Thymus (tissue), 11 donors: ENCODE data around the gene MAP1A. TPM values are rescaled to one million over a fixed set of nuclear protein-coding genes. Genes with fewer than 3 reads are reported as not detected.
A peak's percentile ranks its signal among the peaks of the same experiment; 100 is the strongest.

Source experiments
- DNase-seq, 9 donors: peaks; one replicate each; pipeline ENCODE4 v3.0.0-alpha.2; 2013; ENCODE audit warnings: low spot score in 9 of 9, low read depth in 6 of 9, missing footprints in 1 of 9
- H3K27ac ChIP-seq, 2 donors: one replicate each; pipeline ENCODE4 v1.5.1; 2013; ENCODE audit warnings: control low read depth in 1 of 2, low read depth in 1 of 2, low read length in 1 of 2, mild to moderate bottlenecking in 1 of 2, moderate library complexity in 1 of 2
- H3K27me3 ChIP-seq, 2 donors: one replicate each; pipeline ENCODE4 v1.5.1; 2013; ENCODE audit warnings: low read length in 1 of 2; ENCODE audit not compliant: control insufficient read depth in 2 of 2, insufficient read depth in 1 of 2
- H3K36me3 ChIP-seq, 2 donors: one replicate each; pipeline ENCODE4 v1.5.1; 2013; ENCODE audit warnings: low read length in 1 of 2, mild to moderate bottlenecking in 1 of 2, moderate library complexity in 1 of 2; ENCODE audit not compliant: control insufficient read depth in 2 of 2, insufficient read depth in 2 of 2
- H3K4me1 ChIP-seq, 2 donors: one replicate each; pipeline ENCODE4 v1.5.1; 2013; ENCODE audit warnings: low read length in 2 of 2; ENCODE audit not compliant: control insufficient read depth in 2 of 2, insufficient read depth in 2 of 2
- H3K4me3 ChIP-seq, 2 donors: one replicate each; pipeline ENCODE4 v1.5.1; 2013; ENCODE audit warnings: low read length in 2 of 2, control low read depth in 1 of 2, mild to moderate bottlenecking in 1 of 2
- H3K9me3 ChIP-seq, 2 donors: one replicate each; pipeline ENCODE4 v1.5.1; 2013; ENCODE audit warnings: low read length in 1 of 2, mild to moderate bottlenecking in 1 of 2; ENCODE audit not compliant: control insufficient read depth in 2 of 2, insufficient read depth in 1 of 2
- WGBS: extraction: QIAGEN DNeasy Blood & Tissue Kit; methylation state at CpG from one replicate; pipeline ENCODE4 v1.1.7; 2013; 5-methylcytosine and 5-hydroxymethylcytosine counted together
- polyA plus RNA-seq: library from polyadenylated mRNA; stranded (reverse); fragments of 200-250 nt; gene quantifications from one replicate; pipeline ENCODE4 v1.2.3, GENCODE V29; 2013
- total RNA-seq: library from RNA; stranded (reverse); fragments of 120-200 nt; gene quantifications from one replicate; pipeline ENCODE4 v1.2.4, GENCODE V29; 2013
- donor health status: healthy.

The MAP1A gene
- total and polyA plus RNA-seq, 2 donors = 3.6 to 12.7 TPM

- H3K9me3 ChIP-seq = no peaks in the 10 kb centered on the region
- H3K4me1 ChIP-seq = peaks cover 23 to 47% of the 10 kb centered on the region in 2 donors
- H3K36me3 ChIP-seq = no peaks in the 10 kb centered on the region
- peak overlapping the region; percentile 3 to 95 for H3K27ac ChIP-seq
- H3K27me3 ChIP-seq = no peaks in the 10 kb centered on the region
- no peak overlapping the region for H3K4me3 ChIP-seq
- 86% methylated on average over 9 of the region's 9 CpGs for WGBS
- no peak for DNase-seq
Measured at GRCh38 chr15:43508991-43509659, 8.3 kb upstream of the MAP1A start.

DNA sequence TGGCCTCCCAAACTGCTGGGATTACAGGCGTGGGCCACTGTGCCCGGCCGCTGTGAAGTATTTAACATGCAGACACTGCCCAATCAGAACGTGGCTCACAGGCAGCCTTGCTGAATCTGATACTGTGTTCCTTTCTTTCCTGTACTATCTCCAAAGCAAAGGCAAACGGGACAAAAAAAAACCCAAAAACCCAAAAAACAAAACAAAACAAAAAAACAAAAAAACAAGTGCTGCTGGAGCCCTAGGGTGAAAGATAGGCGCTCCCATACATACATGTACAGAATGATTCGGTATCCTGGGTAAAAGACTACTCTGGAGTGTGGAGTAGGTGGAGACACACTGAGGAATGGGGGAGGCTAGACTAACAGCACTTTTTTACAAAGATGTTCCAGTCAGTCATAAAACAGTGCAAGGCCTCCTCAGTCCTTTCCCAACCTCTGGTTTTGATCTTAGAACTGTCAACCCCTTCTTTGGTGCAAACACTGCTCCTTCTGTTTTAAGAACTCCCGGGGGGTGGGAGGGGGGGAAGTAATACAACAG is 7.7 kb upstream of the MAP1A start:
- Histone ChIP-seq H3K4me1 (peaks cover 27 to 52% of the 10 kb centered on the region in 2 donors), H3K27ac (peak overlapping the region; percentile 58 to 95), H3K36me3 (no peaks in the 10 kb centered on the region), H3K27me3 (no peaks in the 10 kb centered on the region), H3K4me3 (peak overlapping the region; percentile 63 to 74), H3K9me3 (no peaks in the 10 kb centered on the region)
- WGBS = 68% methylated on average over 8 of the region's 8 CpGs
- DNase-seq = no peak

DNA sequence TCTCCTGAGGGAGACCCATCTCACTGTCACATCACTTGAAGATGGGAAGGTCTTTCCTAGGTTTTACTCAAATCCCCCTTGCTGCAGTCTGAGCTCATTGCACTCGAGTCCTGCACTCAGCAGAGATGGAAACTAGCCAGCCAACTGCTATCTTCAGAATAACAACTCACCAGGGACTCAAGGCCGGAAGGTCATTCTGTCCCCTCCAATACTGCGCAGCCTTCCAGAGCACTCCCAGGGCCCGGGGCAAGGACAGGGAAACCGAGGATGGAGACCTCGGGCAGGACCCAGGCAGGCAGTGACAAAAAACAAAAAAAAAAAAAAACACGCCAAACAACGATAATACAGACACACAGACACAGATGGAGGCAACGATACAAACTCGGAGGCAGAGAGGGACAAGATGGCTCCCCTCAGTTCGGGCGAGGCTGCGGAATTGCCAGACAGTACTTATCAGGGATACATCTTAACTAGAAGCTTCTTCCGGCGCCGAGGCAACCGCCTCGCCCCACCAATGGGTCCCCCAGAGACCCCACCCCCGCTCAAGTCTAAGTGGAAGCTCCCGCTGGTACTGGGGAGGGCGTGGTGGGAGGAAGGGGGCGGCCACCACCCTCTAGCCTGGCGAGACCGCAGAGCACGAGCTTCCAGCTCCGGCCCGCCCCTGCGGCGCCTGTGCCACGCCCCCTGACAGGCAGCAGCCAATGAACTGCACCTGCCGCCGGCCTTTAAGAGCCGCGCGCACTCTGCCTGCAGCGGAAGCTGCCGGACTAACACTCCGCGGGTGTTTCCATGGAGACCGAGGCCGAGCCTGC is 7.0 kb upstream of the MAP1A start:
- no peaks in the 10 kb centered on the region for H3K27me3 ChIP-seq
- peak overlapping the region; percentile 91 to 95 for H3K27ac ChIP-seq
- DNase-seq = peak; percentile 87 to 97 (median 94)
- H3K36me3 ChIP-seq = no peaks in the 10 kb centered on the region
- H3K4me1 ChIP-seq = peaks cover 33 to 59% of the 10 kb centered on the region in 2 donors
- H3K4me3 ChIP-seq = peak overlapping the region; percentile 63 to 74
- WGBS = 1% methylated on average over 41 of the region's 41 CpGs
- H3K9me3 ChIP-seq = no peaks in the 10 kb centered on the region

- 6% methylated on average over 39 of the region's 39 CpGs for WGBS
- Histone ChIP-seq H3K27ac (peak overlapping the region; percentile 62 to 95), H3K9me3 (no peaks in the 10 kb centered on the region), H3K4me1 (peaks cover 41 to 66% of the 10 kb centered on the region in 2 donors), H3K36me3 (no peaks in the 10 kb centered on the region), H3K4me3 (peak overlapping the region; percentile 63 to 74), H3K27me3 (no peaks in the 10 kb centered on the region)
- peak in 1 of 9 donors; percentile 60 for DNase-seq
Measured at GRCh38 chr15:43511012-43511885, 6.2 kb upstream of the MAP1A start.

DNA sequence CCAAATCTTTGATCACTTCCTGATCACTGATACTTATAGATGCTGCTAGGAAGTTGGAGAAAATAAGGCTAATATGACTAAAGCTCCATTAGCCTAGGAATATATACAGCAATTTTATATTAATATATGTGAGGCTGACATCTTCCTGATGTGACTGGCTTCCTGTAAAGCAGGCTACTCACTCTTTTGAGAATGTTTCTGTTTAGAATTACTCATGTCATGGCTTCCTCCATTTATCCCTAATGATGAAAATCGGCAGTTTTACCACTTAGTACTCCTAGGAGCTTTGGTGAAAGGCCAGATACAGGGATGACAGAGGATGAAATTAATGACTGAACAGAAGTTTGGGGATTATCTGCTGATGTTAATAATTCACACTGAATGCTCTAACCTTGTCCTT is 3.9 kb upstream of the MAP1A start:
- Histone ChIP-seq H3K36me3 (no peaks in the 10 kb centered on the region), H3K4me1 (peaks cover 51 to 84% of the 10 kb centered on the region in 2 donors), H3K9me3 (no peaks in the 10 kb centered on the region), H3K4me3 (no peak overlapping the region), H3K27ac (peak overlapping the region in 1 of 2 donors; percentile 76), H3K27me3 (no peaks in the 10 kb centered on the region)
- 84% methylated on average over 1 of the region's 1 CpG for WGBS
- DNase-seq = no peak

GRCh38 chr15:43514241-43515057 is 3.0 kb upstream of the MAP1A start:
- Histone ChIP-seq H3K4me3 (no peak overlapping the region), H3K4me1 (peaks cover 51 to 85% of the 10 kb centered on the region in 2 donors), H3K9me3 (no peaks in the 10 kb centered on the region), H3K36me3 (no peaks in the 10 kb centered on the region), H3K27me3 (no peaks in the 10 kb centered on the region), H3K27ac (peak overlapping the region in 1 of 2 donors; percentile 76)
- 68% methylated on average over 4 of the region's 4 CpGs for WGBS
- DNase-seq = peak in 2 of 9 donors; percentile 39 to 68

DNA sequence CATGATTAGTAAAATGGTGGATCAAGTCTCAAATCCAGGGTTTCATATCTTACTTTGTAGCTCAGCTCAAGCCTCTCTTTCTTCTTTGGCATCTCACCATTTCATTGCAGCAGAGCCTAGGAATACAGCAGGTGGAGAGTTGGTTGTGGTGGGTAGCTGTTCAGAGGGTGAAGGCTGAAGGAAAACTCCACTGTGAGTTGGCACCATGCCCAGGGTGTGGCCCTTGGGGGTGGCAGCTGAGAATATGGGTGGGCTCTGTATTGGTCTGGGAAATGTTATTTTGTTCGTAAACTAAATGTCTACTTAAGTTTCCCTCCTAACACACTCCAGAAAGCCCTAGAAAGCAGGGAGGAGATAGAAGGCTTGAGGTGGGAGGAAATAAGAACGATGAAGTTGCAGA is 1.7 kb upstream of the MAP1A start:
- DNase-seq = no peak

GRCh38 chr15:43516185-43516584 is 1.2 kb upstream of the MAP1A start:
- Histone ChIP-seq H3K36me3 (peaks cover 8 to 10% of the 10 kb centered on the region in 2 donors), H3K4me3 (peak overlapping the region in 1 of 2 donors; percentile 3), H3K4me1 (peaks cover 56 to 83% of the 10 kb centered on the region in 2 donors), H3K9me3 (no peaks in the 10 kb centered on the region), H3K27ac (peak overlapping the region; percentile 3 to 48), H3K27me3 (no peaks in the 10 kb centered on the region)
- 69% methylated on average over 5 of the region's 5 CpGs for WGBS
- DNase-seq = no peak

More for the DNA sequence above, 1.7 kb upstream of the MAP1A start:
- no peak overlapping the region for H3K4me3 ChIP-seq
- no peaks in the 10 kb centered on the region for H3K9me3 ChIP-seq
- 8% methylated on average over 2 of the region's 2 CpGs for WGBS
- H3K36me3 ChIP-seq = peaks cover 3 to 5% of the 10 kb centered on the region in 2 donors
- H3K27me3 ChIP-seq = no peaks in the 10 kb centered on the region
- peak overlapping the region in 1 of 2 donors; percentile 48 for H3K27ac ChIP-seq
- peaks cover 57 to 86% of the 10 kb centered on the region in 2 donors for H3K4me1 ChIP-seq
